ENCODE results near the gene MACROD1.

DNA sequence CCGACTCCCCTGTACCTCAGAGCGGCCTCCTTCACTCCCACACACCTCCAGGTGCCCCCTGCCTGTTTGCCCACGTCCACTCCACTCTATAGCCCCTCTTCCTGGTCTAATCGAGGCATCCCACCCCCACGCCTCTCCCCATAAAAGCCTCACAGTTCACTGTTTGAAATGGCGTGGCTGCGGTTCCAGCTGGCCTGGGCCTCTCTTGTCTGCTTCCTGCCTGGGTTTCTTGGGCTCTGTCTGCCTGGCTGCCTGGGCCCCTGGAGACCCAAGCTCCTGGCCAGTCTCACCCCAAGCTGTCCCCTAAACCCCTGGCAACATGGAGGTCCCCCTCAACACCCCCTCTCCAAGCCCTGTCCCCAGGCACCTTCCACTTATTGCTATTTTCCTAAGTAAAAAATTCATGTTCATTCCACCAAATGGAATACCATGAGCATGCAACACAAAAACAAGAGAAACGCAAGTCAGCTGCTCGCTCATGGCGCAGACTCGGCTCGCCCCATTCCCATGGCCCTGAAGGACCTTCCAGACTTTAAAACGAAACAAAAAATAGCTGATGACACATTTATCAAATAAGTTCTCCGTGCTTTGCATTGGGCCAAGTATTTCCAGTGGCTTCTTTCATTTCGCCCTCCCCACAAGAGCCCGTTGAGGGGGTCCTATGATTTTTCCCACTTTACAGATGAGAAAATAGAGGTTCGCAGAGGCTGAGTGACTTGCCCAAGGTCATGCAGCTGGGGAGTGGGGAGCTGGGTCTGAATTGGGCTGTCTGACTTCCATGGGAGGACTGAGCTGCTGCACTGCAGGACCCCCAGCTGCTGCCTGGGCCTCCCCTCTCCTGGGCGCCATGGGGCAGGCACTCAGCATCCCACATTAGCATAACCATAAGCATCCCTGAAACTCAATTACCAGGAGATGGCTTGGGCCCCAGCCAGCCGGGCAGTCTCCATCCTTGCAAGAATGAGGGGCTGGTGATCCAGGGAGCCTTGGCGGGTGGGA is 141.9 kb downstream of the MACROD1 start:
- TF ChIP-seq, protein P1, sequence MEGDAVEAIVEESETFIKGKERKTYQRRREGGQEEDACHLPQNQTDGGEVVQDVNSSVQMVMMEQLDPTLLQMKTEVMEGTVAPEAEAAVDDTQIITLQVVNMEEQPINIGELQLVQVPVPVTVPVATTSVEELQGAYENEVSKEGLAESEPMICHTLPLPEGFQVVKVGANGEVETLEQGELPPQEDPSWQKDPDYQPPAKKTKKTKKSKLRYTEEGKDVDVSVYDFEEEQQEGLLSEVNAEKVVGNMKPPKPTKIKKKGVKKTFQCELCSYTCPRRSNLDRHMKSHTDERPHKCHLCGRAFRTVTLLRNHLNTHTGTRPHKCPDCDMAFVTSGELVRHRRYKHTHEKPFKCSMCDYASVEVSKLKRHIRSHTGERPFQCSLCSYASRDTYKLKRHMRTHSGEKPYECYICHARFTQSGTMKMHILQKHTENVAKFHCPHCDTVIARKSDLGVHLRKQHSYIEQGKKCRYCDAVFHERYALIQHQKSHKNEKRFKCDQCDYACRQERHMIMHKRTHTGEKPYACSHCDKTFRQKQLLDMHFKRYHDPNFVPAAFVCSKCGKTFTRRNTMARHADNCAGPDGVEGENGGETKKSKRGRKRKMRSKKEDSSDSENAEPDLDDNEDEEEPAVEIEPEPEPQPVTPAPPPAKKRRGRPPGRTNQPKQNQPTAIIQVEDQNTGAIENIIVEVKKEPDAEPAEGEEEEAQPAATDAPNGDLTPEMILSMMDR (IDR thresholded peaks at IDR 0.05), result no peak
- no peak for TF ChIP-seq POLR2A (IDR thresholded peaks at IDR 0.05)
